Caco-2 (cell line): ENCODE data around the gene PDCD1LG2. TPM values are rescaled to one million over a fixed set of nuclear protein-coding genes. Genes with fewer than 3 reads are reported as not detected.

Source experiments
- BruUV-seq: library from RNA; stranded (reverse); fragments of 400-500 nt; replicated peaks from 2 replicates; lab custom pipeline; 2021; lab: Mats Ljungman, UMichigan
- CTCF ChIA-PET: fragments of 300-600 bp; sonication (Branson Sonifier 250); formaldehyde crosslinking; loops from one replicate; lab custom pipeline; 2022; ENCODE audit warnings: antibody characterized with exemption; lab: Charles Lee
- POLR2A ChIA-PET: fragments of 300-600 bp; sonication (Branson Sonifier 250); formaldehyde crosslinking; loops from one replicate; lab custom pipeline; 2022; ENCODE audit warnings: antibody characterized with exemption; lab: Charles Lee
- DNase-seq, 2 experiments: peaks; one replicate each; pipeline versions ENCODE4 v3.0.0 to v3.0.0-alpha.2; 2020 to 2022
- H3K27me3 ChIP-seq: replicated peaks from 2 replicates; pipeline ENCODE4 v1.6.0; 2011; ENCODE audit warnings: low read length; ENCODE audit not compliant: control insufficient read depth, insufficient read depth
- H3K36me3 ChIP-seq: 2 replicates; pipeline ENCODE4 v1.5.1; 2011; ENCODE audit warnings: low read length; ENCODE audit not compliant: control insufficient read depth, insufficient read depth
- H3K4me1 ChIP-seq: fragments of 250-450 bp; sonication (Bioruptor Pico); 2 replicates; pipeline ENCODE4 v1.5.1; 2020; ENCODE audit warnings: mild to moderate bottlenecking
- H3K4me3 ChIP-seq: 2 replicates; pipeline ENCODE4 v1.5.1; 2011; ENCODE audit warnings: low read depth, mild to moderate bottlenecking, control low read depth, low read length
- H3K9me3 ChIP-seq: fragments of 250-450 bp; sonication (Bioruptor Pico); 2 replicates; pipeline ENCODE4 v1.5.1; 2020; ENCODE audit warnings: mild to moderate bottlenecking, moderate library complexity
- H3K27ac Mint-ChIP-seq: one replicate; pipeline ENCODE4 v1.8.0; 2022; ENCODE audit warnings: mixed read lengths; ENCODE audit not compliant: unreplicated experiment
- H3K27me3 Mint-ChIP-seq: one replicate; pipeline ENCODE4 v1.8.0; 2022; ENCODE audit warnings: mixed read lengths; ENCODE audit not compliant: insufficient read depth, unreplicated experiment
- H3K36me3 Mint-ChIP-seq: one replicate; pipeline ENCODE4 v1.8.0; 2022; ENCODE audit warnings: mild to moderate bottlenecking, mixed read lengths; ENCODE audit not compliant: insufficient read depth, unreplicated experiment
- H3K4me1 Mint-ChIP-seq: one replicate; pipeline ENCODE4 v1.8.0; 2022; ENCODE audit warnings: low read depth, mixed read lengths; ENCODE audit not compliant: unreplicated experiment
- H3K4me3 Mint-ChIP-seq: one replicate; pipeline ENCODE4 v1.8.0; 2022; ENCODE audit warnings: mild to moderate bottlenecking, moderate library complexity, mixed read lengths; ENCODE audit not compliant: unreplicated experiment
- H3K9me3 Mint-ChIP-seq: one replicate; pipeline ENCODE4 v1.8.0; 2022; ENCODE audit warnings: mixed read lengths; ENCODE audit not compliant: unreplicated experiment
- CTCF ChIP-seq, 2 experiments: fragments of 200-600 bp in 1 of 2; IDR thresholded peaks; 1 replicate in 1 of 2; 2 replicates in 1 of 2; pipeline versions ENCODE4 v1.5.1 to v1.8.0; 2011 to 2022; ENCODE audit warnings: antibody characterized with exemption in 1 of 2, control low read depth in 1 of 2, inconsistent platforms in 1 of 2, low read depth in 1 of 2, low read length in 1 of 2, mild to moderate bottlenecking in 1 of 2, moderate library complexity in 1 of 2; ENCODE audit not compliant: insufficient read depth in 1 of 2, severe bottlenecking in 1 of 2, unreplicated experiment in 1 of 2
- intact Hi-C: fragments of 100-400 bp; cut with micrococcal nuclease; formaldehyde crosslinking; loops from one replicate; pipeline ENCODE4 v1.10.0; 2022; ENCODE audit not compliant: unreplicated experiment
- total RNA-seq: library from RNA; stranded (reverse); gene quantifications from 2 replicates; pipeline ENCODE4 v1.2.3, GENCODE V29; 2022

The PDCD1LG2 gene
- total RNA-seq, 1 experiment from 2014 or later: not detected

- no peak for DNase-seq
- BruUV-seq: no TSS peak
- Mint-ChIP-seq H3K27me3 (peaks cover 8% of the 10 kb centered on the region), H3K4me1 (no peaks in the 10 kb centered on the region), H3K9me3 (no peaks in the 10 kb centered on the region), H3K27ac (no peak overlapping the region), H3K36me3 (no peaks in the 10 kb centered on the region), H3K4me3 (no peak overlapping the region)
- H3K27me3 ChIP-seq: no peaks in the 10 kb centered on the region
- no peak for TF ChIP-seq CTCF (IDR thresholded peaks at IDR 0.05; ENCODE audit: insufficient read depth in 1 of 2, low read depth in 1 of 2, low read length in 1 of 2, severe bottlenecking in 1 of 2, unreplicated experiment in 1 of 2)
- H3K4me1 ChIP-seq: no peaks in the 10 kb centered on the region
- no peaks in the 10 kb centered on the region for H3K9me3 ChIP-seq
- CTCF ChIA-PET: no interaction called here
- H3K4me3 ChIP-seq: no peak overlapping the region
- POLR2A ChIA-PET: no interaction called here
- H3K36me3 ChIP-seq: no peaks in the 10 kb centered on the region
- intact Hi-C loops: no loop called here
These were observed 45.9 kb downstream of the PDCD1LG2 start for GRCh38 chr9:5556101-5556705.

DNA sequence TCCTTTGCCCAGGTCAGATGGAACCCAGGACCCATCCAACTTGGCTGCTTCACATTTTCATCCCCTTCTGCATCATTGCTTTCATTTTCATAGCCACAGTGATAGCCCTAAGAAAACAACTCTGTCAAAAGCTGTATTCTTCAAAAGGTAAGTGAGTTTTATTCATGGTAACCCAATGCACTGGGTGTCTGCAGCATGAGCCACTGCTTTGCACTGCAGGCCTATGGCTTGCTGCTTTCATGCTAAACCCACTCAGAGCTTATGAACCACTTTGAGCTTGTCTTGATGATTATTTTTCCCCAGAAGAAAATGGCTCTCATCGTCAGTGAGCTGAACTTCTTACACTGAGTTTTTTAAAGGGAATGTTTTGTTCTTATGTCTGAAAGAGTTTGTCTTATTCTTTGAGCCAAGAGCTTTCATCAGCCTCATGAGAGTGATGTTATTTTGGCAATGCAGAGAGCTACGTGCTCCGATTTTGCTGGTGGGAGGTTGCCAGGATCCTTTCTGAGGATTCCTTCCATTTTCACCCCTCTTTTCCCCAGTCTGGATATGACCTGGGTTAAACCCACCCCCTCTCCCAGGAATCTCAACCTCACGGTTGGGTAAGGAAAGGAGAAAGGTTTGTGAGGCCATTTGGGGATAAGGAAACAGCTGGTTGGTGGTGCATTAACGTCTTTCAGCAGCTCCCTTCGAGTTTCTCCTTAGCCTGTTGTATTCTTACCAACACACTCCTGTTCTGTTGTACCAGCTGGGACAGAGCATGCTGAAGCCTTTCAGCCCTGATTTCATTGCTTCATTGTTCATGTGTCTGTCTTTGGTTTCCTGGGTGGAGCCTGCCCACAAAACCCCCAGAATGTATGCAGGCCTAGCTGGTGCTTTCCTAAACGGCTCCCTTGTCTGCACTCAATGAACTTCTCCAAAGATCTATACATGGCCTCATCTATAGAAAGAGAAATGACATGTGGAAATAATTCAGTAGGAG is 47.6 kb downstream of the PDCD1LG2 start:
- no peaks in the 10 kb centered on the region for H3K9me3 ChIP-seq
- Mint-ChIP-seq H3K4me3 (no peak overlapping the region), H3K27me3 (peaks cover 8% of the 10 kb centered on the region), H3K4me1 (no peaks in the 10 kb centered on the region), H3K9me3 (no peaks in the 10 kb centered on the region), H3K27ac (no peak overlapping the region), H3K36me3 (no peaks in the 10 kb centered on the region)
- no peak for DNase-seq
- ChIA-PET CTCF (no interaction called here), POLR2A (no interaction called here)
- BruUV-seq: no TSS peak
- H3K4me1 ChIP-seq: no peaks in the 10 kb centered on the region
- intact Hi-C loops: no loop called here
- no peak for TF ChIP-seq CTCF (IDR thresholded peaks at IDR 0.05; ENCODE audit: insufficient read depth in 1 of 2, low read depth in 1 of 2, low read length in 1 of 2, severe bottlenecking in 1 of 2, unreplicated experiment in 1 of 2)
- no peaks in the 10 kb centered on the region for H3K36me3 ChIP-seq
- no peak overlapping the region for H3K4me3 ChIP-seq
- H3K27me3 ChIP-seq: no peaks in the 10 kb centered on the region

DNA sequence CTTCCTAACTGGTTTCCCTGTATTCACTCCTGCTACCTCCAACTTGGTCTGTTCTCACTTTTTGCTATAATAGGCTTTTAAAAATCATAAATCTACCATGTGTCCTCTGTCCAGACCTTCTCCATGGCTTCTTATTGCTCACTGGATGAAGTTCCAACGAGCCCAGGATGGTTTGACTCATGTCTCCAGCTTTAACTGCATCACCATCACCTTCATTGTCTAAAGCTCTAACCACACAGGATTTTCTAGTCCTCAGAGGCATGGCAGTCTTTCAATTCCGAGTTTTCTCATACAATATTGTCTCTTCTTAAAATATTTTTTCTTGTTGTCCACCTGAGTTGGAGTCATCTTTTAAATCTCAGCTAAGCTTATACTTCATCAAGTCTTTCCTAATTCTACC is 49.3 kb downstream of the PDCD1LG2 start:
- no peaks in the 10 kb centered on the region for H3K27me3 ChIP-seq
- no peak overlapping the region for H3K27ac Mint-ChIP-seq
- no peak for TF ChIP-seq CTCF (IDR thresholded peaks at IDR 0.05; ENCODE audit: insufficient read depth in 1 of 2, low read depth in 1 of 2, low read length in 1 of 2, severe bottlenecking in 1 of 2, unreplicated experiment in 1 of 2)
- H3K9me3 Mint-ChIP-seq: no peaks in the 10 kb centered on the region
- no peak overlapping the region for H3K4me3 ChIP-seq
- H3K9me3 ChIP-seq: no peaks in the 10 kb centered on the region
- DNase-seq: no peak
- H3K36me3 Mint-ChIP-seq: no peaks in the 10 kb centered on the region
- intact Hi-C loops: no loop called here
- no peaks in the 10 kb centered on the region for H3K4me1 ChIP-seq
- H3K36me3 ChIP-seq: no peaks in the 10 kb centered on the region
- H3K27me3 Mint-ChIP-seq: peaks cover 8% of the 10 kb centered on the region
- no TSS peak for BruUV-seq
- ChIA-PET CTCF (no interaction called here), POLR2A (no interaction called here)
- H3K4me3 Mint-ChIP-seq: no peak overlapping the region
- H3K4me1 Mint-ChIP-seq: no peaks in the 10 kb centered on the region
